Raji (cell line): ENCODE data around the gene LRRN4CL.

ENCODE experiments used
- POLR2A ChIP-seq: IDR thresholded peaks from 2 replicates; pipeline ENCODE4 v1.6.1; 2011; ENCODE audit warnings: low read depth, low read length, control low read depth; ENCODE audit not compliant: insufficient read depth

The LRRN4CL gene

GRCh38 chr11:62645671-62645945 lies 43.7 kb downstream of the LRRN4CL start:
- no peak for TF ChIP-seq POLR2A

- TF ChIP-seq POLR2A: no peak
Observed at GRCh38 chr11:62644220-62644619, 45.1 kb downstream of the LRRN4CL start.
